ENCODE data around the gene COL27A1. TPM values are rescaled to one million over a fixed set of nuclear protein-coding genes. Genes with fewer than 3 reads are reported as not detected.
A peak's percentile ranks its signal among the peaks of the same experiment; 100 is the strongest.

Gene COL27A1
- total and polyA plus RNA-seq, 2 donors (not counting 3 experiments of a cell fraction or from before 2014, with no cell fraction given): 14.7 to 49.1 TPM

DNA sequence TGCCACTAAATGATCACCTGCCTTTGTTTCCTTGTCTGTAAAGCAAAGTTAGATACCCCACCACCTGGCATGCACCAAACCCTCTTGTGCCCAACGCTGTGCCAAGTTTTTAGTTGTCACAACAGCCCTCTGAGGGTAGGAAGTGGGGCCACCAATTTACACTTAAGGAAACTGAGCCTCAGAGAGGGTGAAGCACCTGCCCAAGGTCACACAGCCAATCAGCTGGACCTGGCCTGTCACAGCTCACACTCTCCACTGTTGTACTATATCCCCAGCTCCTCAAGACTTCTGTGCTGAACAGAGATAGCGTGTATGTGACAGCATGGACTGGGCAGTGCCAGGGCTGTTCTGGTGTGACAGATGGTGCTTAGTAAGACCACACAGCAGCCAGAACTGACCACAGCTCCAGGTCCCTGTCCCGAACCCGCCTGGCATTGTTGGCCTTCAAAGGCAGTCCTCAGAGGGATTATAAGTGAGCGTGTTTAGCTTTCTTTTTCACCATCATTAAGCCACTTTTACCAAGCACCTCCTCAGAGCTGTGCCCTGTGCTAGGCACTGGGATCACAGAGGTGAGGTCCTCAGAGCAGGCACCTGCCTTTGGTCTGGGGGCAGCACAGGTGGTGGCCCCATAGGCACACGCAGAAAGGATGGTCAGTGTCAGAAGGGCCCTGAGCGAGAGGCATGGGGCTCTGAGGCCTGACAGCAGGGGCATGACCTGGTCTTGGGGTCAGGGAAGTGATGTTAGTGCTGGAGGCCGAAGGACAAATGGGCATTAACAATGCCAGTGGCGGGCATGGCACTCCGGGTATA is 71.1 kb downstream of the COL27A1 start:
- FAIRE-seq: peak; percentile 60
- H3K9ac ChIP-seq (replicated peaks; ENCODE audit: extremely low read depth, insufficient read depth, low read length): peak overlapping the region; percentile 2
- H3K79me2 ChIP-seq (ENCODE audit: control insufficient read depth, insufficient read depth, low read length): no peaks in the 10 kb centered on the region
- no peak for DNase-seq (ENCODE audit: low read depth, low spot score)
- dilution Hi-C loops (cut with MboI; ENCODE audit: extremely low pct_ligation_motif_present, low sequenced_read_pairs) (no loop called here), intact Hi-C loops (cut with micrococcal nuclease) (no loop called here)
- TF ChIP-seq MAX (IDR thresholded peaks at IDR 0.05; ENCODE audit: insufficient read depth, insufficient read length) (no peak), JUN (IDR thresholded peaks at IDR 0.05; ENCODE audit: borderline replicate concordance, insufficient read depth, insufficient read length, low read depth) (no peak), POLR2A (IDR thresholded peaks at IDR 0.05; ENCODE audit: low read depth, low read length) (no peak)
- H3K27ac ChIP-seq (ENCODE audit: insufficient read depth, low read depth, low read length): peak overlapping the region; percentile 91
- no peaks in the 10 kb centered on the region for H3K9me3 ChIP-seq (replicated peaks; ENCODE audit: control insufficient read depth, insufficient read depth, low read length)
- no peak overlapping the region for H3K4me3 ChIP-seq (replicated peaks in 1 of 3; ENCODE audit: insufficient read depth in 1 of 3, low read depth in 1 of 3, low read length in 3 of 3)
- H3K36me3 ChIP-seq (ENCODE audit: control insufficient read depth in 2 of 2, extremely low read depth in 1 of 2, insufficient read depth in 2 of 2, low read length in 2 of 2): no peaks in the 10 kb centered on the region
- H3K4me2 ChIP-seq (ENCODE audit: insufficient read depth, low read length): peak overlapping the region; percentile 68
- peaks cover 58% of the 10 kb centered on the region for H3K4me1 ChIP-seq (ENCODE audit: control insufficient read depth, extremely low read depth, insufficient read depth, low read length)
- POLR2A ChIA-PET: no interaction called here
- no peaks in the 10 kb centered on the region for H4K20me1 ChIP-seq (replicated peaks; ENCODE audit: control insufficient read depth, extremely low read depth, insufficient read depth, low read length)
- no peaks in the 10 kb centered on the region for H3K27me3 ChIP-seq (ENCODE audit: control insufficient read depth in 2 of 2, insufficient read depth in 2 of 2, low read length in 2 of 2)
- BruUV-seq (replicated peaks): no TSS peak
- no peaks in the 10 kb centered on the region for H3K9me1 ChIP-seq (replicated peaks; ENCODE audit: control insufficient read depth, extremely low read depth, insufficient read depth, low read length)
- CTCF ChIA-PET: interaction anchor here (1.0 to 2.7 kb wide), 8 partner anchors 10 to 119 kb away, joined by 3 to 13 read pairs (median 5); no protein-coding TSS in a partner anchor
- no peak overlapping the region for H2AFZ ChIP-seq (ENCODE audit: low read depth, low read length)

DNA sequence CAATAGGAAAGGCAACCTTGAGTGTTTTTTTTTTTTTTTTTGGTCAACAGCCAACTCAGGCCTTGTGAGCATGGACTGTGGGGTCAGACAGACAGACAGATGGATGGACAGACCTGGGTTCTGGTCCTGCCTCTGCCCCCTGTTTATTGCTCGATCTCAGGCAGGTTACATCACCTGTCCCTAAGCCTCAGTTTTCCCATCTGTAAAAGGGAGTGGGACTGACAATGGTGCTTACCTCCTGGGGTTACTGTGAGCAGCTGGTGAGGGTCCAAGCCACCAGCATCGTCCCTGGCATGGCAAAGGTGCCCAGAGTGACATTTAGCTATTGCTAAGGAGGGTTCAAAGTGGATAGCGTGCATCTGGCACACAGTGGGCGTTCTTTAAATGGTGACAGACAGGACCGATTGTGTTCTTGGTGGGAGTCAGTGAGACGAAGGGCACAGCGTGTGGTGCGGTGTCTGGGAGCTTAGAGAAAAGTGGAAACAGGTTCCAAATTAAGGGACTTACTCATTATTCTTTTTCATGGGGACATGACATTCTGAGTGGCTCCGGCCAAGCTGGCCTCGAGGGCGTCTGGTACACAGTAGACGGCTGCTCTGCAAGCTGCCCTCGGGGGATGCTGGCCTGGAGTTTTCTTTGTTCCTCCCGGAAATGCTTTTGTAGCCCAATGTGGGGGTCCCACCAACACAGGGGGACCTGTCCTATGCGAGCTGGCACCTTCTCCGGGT is 72.1 kb downstream of the COL27A1 start:
- Histone ChIP-seq H3K4me2 (ENCODE audit: insufficient read depth, low read length) (no peak overlapping the region), H3K79me2 (ENCODE audit: control insufficient read depth, insufficient read depth, low read length) (no peaks in the 10 kb centered on the region), H3K9me3 (replicated peaks; ENCODE audit: control insufficient read depth, insufficient read depth, low read length) (no peaks in the 10 kb centered on the region), H3K4me1 (ENCODE audit: control insufficient read depth, extremely low read depth, insufficient read depth, low read length) (peaks cover 50% of the 10 kb centered on the region), H3K36me3 (ENCODE audit: control insufficient read depth in 2 of 2, extremely low read depth in 1 of 2, insufficient read depth in 2 of 2, low read length in 2 of 2) (no peaks in the 10 kb centered on the region), H3K27ac (ENCODE audit: insufficient read depth, low read depth, low read length) (no peak overlapping the region), H3K9ac (replicated peaks; ENCODE audit: extremely low read depth, insufficient read depth, low read length) (no peak overlapping the region), H3K27me3 (ENCODE audit: control insufficient read depth in 2 of 2, insufficient read depth in 2 of 2, low read length in 2 of 2) (no peaks in the 10 kb centered on the region), H3K4me3 (replicated peaks in 1 of 3; ENCODE audit: insufficient read depth in 1 of 3, low read depth in 1 of 3, low read length in 3 of 3) (no peak overlapping the region), H2AFZ (ENCODE audit: low read depth, low read length) (no peak overlapping the region), H4K20me1 (replicated peaks; ENCODE audit: control insufficient read depth, extremely low read depth, insufficient read depth, low read length) (no peaks in the 10 kb centered on the region), H3K9me1 (replicated peaks; ENCODE audit: control insufficient read depth, extremely low read depth, insufficient read depth, low read length) (no peaks in the 10 kb centered on the region)
- POLR2A ChIA-PET: no interaction called here
- TF ChIP-seq JUN (IDR thresholded peaks at IDR 0.05; ENCODE audit: borderline replicate concordance, insufficient read depth, insufficient read length, low read depth) (no peak), CTCF (IDR thresholded peaks at IDR 0.05; ENCODE audit: extremely low read depth in 1 of 2, insufficient read depth in 1 of 2, low read depth in 1 of 2, low read length in 2 of 2) (no peak), EZH2 (IDR thresholded peaks at IDR 0.05; ENCODE audit: borderline replicate concordance, low read depth, low read length, severe bottlenecking) (no peak), POLR2AphosphoS5 (IDR thresholded peaks at IDR 0.05; ENCODE audit: insufficient read depth, low read depth, low read length) (no peak), MYC (IDR thresholded peaks at IDR 0.05; ENCODE audit: low read depth, low read length) (no peak), POLR2A (IDR thresholded peaks at IDR 0.05; ENCODE audit: low read depth, low read length) (no peak), FOS (IDR thresholded peaks at IDR 0.05; ENCODE audit: borderline replicate concordance, insufficient read depth, low read length) (no peak), GATA2 (IDR thresholded peaks at IDR 0.05; ENCODE audit: insufficient read depth, insufficient read length, low read depth, low read length) (no peak), MAX (IDR thresholded peaks at IDR 0.05; ENCODE audit: insufficient read depth, insufficient read length) (no peak)
- DNase-seq (ENCODE audit: low read depth, low spot score) (no peak), FAIRE-seq (no peak)
- BruUV-seq (replicated peaks): no TSS peak
- dilution Hi-C loops (cut with MboI; ENCODE audit: extremely low pct_ligation_motif_present, low sequenced_read_pairs): no loop called here
- intact Hi-C loops (cut with micrococcal nuclease): no loop called here
- CTCF ChIA-PET: interaction anchor here (0.9 to 1.4 kb wide), 3 partner anchors 41 to 119 kb away, joined by 3 to 5 read pairs (median 4); no protein-coding TSS in a partner anchor

All from endothelial cell of umbilical vein (primary cell).